Measurements from ENCODE around the gene ODF2L. TPM values are rescaled to one million over a fixed set of nuclear protein-coding genes. Genes with fewer than 3 reads are reported as not detected.
A peak's percentile ranks its signal among the peaks of the same experiment; 100 is the strongest.

ODF2L gene
- total RNA-seq, 1 donor from 2014 or later, result 52.2 TPM

- DNase-seq, result peak; percentile 29
Measured at GRCh38 chr1:86303041-86303690, 93.0 kb downstream of the ODF2L start.

Small RNA genes within 50 kb of the gene (small RNA-seq; reads per million reads assigned to genes)
- gene MIR7856 (ENCODE audit: low replicate concordance), result not detected

Other genes starting within 250 kb of the ODF2L start
- gene COL24A1, start 239.6 kb downstream of the ODF2L start, total RNA-seq, result 5.6 TPM
- 32.0 TPM for gene CLCA2, start 27.8 kb upstream of the ODF2L start, total RNA-seq
- not detected for gene CLCA1, start 72.6 kb upstream of the ODF2L start, total RNA-seq
- 1.8 TPM for gene CLCA4, start 150.8 kb upstream of the ODF2L start, total RNA-seq